K562 (cell line): ENCODE measurements around the gene SOWAHD. TPM values are rescaled to one million over a fixed set of nuclear protein-coding genes. Genes with fewer than 3 reads are reported as not detected.

Experiments used
- ASH1L ChIP-seq: fragments of 450-650 bp; IDR thresholded peaks from 2 replicates; pipeline ENCODE4 v1.6.1; 2018; ENCODE audit warnings: borderline replicate concordance, mild to moderate bottlenecking, low read depth; ENCODE audit not compliant: partially characterized antibody
- ATF1 ChIP-seq, 2 experiments: fragments of 450-650 bp in 1 of 2; IDR thresholded peaks; 2 replicates each; pipeline ENCODE4 v1.6.1; 2016; ENCODE audit warnings: missing compliant biosample characterization in 1 of 2, missing genetic modification characterization in 1 of 2
- GATAD2B ChIP-seq: fragments of 450-650 bp; IDR thresholded peaks from 2 replicates; pipeline ENCODE4 v1.6.1; 2017; ENCODE audit warnings: mild to moderate bottlenecking, borderline replicate concordance
- HNRNPL ChIP-seq: fragments of 200-400 bp; formaldehyde crosslinking; IDR thresholded peaks from 2 replicates; pipeline ENCODE4 v1.6.1; 2017; ENCODE audit warnings: low read depth, mild to moderate bottlenecking, low read length
- HOXB6 ChIP-seq: fragments of 250-450 bp; sonication (Bioruptor Pico); IDR thresholded peaks from 2 replicates; pipeline ENCODE4 v1.5.1; 2022; ENCODE audit warnings: mild to moderate bottlenecking, borderline replicate concordance
- KAT8 ChIP-seq: fragments of 450-650 bp; IDR thresholded peaks from 2 replicates; pipeline ENCODE4 v1.6.1; 2016; ENCODE audit warnings: low read depth, mild to moderate bottlenecking
- KLF1 ChIP-seq: fragments of 450-650 bp; IDR thresholded peaks from 2 replicates; pipeline ENCODE4 v1.6.1; 2016; ENCODE audit warnings: missing genetic modification characterization, missing compliant biosample characterization
- PHF21A ChIP-seq: fragments of 450-650 bp; IDR thresholded peaks from 2 replicates; pipeline ENCODE4 v1.6.1; 2017; ENCODE audit warnings: low read depth, borderline replicate concordance
- SP2 ChIP-seq: IDR thresholded peaks from 2 replicates; pipeline ENCODE4 v1.6.1; 2011; ENCODE audit warnings: mild to moderate bottlenecking, low read depth, low read length, moderate library complexity; ENCODE audit not compliant: poor library complexity, severe bottlenecking; ENCODE audit errors: extremely low read depth
- SRSF7 ChIP-seq: fragments of 200-400 bp; formaldehyde crosslinking; optimal IDR thresholded peaks from 2 replicates; pipeline ENCODE3; 2017; ENCODE audit warnings: mild to moderate bottlenecking, low read depth, low read length
- TARDBP ChIP-seq: fragments of 450-650 bp; IDR thresholded peaks from 2 replicates; pipeline ENCODE4 v1.6.1; 2016
- ZNF143 ChIP-seq: sonication (generic); formaldehyde crosslinking; IDR thresholded peaks from 2 replicates; pipeline ENCODE4 v1.9.0; 2022; ENCODE audit warnings: mild to moderate bottlenecking, missing genetic modification reagents
- ZNF280B ChIP-seq: fragments of 250-450 bp; sonication (Bioruptor Pico); IDR thresholded peaks from 2 replicates; pipeline ENCODE4 v1.5.1; 2021; ENCODE audit warnings: mild to moderate bottlenecking
- ZNF282 ChIP-seq: sonication (generic); formaldehyde crosslinking; IDR thresholded peaks from 2 replicates; pipeline ENCODE4 v1.8.1; 2023; ENCODE audit warnings: missing genetic modification reagents
- ZNF695 ChIP-seq: fragments of 450-650 bp; formaldehyde crosslinking; IDR thresholded peaks from 2 replicates; pipeline ENCODE4 v1.4.0; 2020; ENCODE audit warnings: mild to moderate bottlenecking, moderate library complexity
- ZNF780A ChIP-seq: fragments of 250-450 bp; sonication (Bioruptor Pico); IDR thresholded peaks from 2 replicates; pipeline ENCODE4 v1.5.0; 2021; ENCODE audit warnings: mild to moderate bottlenecking
- polyA plus RNA-seq, 8 experiments: library from polyadenylated mRNA; depleted of rRNA in 4 of 8; stranded (reverse) in 5 of 8; unstranded in 3 of 8; fragments of >200 nt; fragmentation: Nextera tagmentation in 2 of 8; fragmentation: Illumina TruSeq in 1 of 8; extraction: Ambion mirVana in 2 of 8; extraction: Trizol in 1 of 8; gene quantifications; 2 replicates each; pipeline versions ENCODE4 v1.2.1 to v1.2.3, GENCODE V29; 2011 to 2014; ENCODE audit warnings: inconsistent platforms in 1 of 8, missing spikeins in 1 of 8
- total RNA-seq, 7 experiments: library from RNA; depleted of rRNA in 6 of 7; stranded (reverse); fragments of >200 nt in 6 of 7; fragmentation: Illumina TruSeq in 2 of 7; extraction: Trizol in 2 of 7; gene quantifications; 2 replicates each; pipeline versions ENCODE4 v1.2.1 to v1.2.3, GENCODE V29; 2011 to 2021; ENCODE audit warnings: low replicate concordance in 1 of 7
- TF ChIP-seq, protein P1 (sequence below): sonication (generic); formaldehyde crosslinking; IDR thresholded peaks from 2 replicates; pipeline ENCODE4 v1.8.0; 2022; ENCODE audit warnings: missing genetic modification reagents, mild to moderate bottlenecking, borderline replicate concordance
- TF ChIP-seq, protein P2 (sequence below), 3 experiments: fragments of 200-800 bp in 1 of 3; fragments of 250-450 bp in 1 of 3; fragments of 450-650 bp in 1 of 3; sonication (Bioruptor Pico) in 1 of 3; sonication (Bioruptor generic) in 1 of 3; formaldehyde crosslinking in 1 of 3; IDR thresholded peaks; 2 replicates each; pipeline versions ENCODE4 v1.6.1 to v1.8.0; 2016 to 2022; ENCODE audit warnings: mild to moderate bottlenecking in 2 of 3, missing genetic modification characterization in 2 of 3, missing compliant biosample characterization in 1 of 3, moderate library complexity in 1 of 3

Gene SOWAHD
- total and polyA plus RNA-seq, 9 of the 15 experiments (the other 6 are each of a cell fraction or from before 2014, with no cell fraction given): 0.13 to 0.29 TPM; not detected in 7

- TF ChIP-seq ZNF280B (CRISPR knock-in tag) (no peak), ZNF143 (CRISPR knock-in tag) (no peak), KAT8 (no peak), PHF21A (no peak), HNRNPL (no peak), TARDBP (no peak), KLF1 (tag) (no peak), ZNF282 (CRISPR knock-in tag) (no peak), ZNF780A (no peak), SP2 (no peak), SRSF7 (no peak), ZNF695 (CRISPR knock-in tag) (no peak), ATF1 (CRISPR knock-in tag; IDR thresholded peaks at IDR 0.05) (no peak), ATF1 (tag; IDR thresholded peaks at IDR 0.05) (0 out of 2 replicates have a peak, but pooled peaks have one; percentile 12), ASH1L (no peak), HOXB6 (CRISPR knock-in tag) (no peak), GATAD2B (no peak)
- TF ChIP-seq, protein P1, sequence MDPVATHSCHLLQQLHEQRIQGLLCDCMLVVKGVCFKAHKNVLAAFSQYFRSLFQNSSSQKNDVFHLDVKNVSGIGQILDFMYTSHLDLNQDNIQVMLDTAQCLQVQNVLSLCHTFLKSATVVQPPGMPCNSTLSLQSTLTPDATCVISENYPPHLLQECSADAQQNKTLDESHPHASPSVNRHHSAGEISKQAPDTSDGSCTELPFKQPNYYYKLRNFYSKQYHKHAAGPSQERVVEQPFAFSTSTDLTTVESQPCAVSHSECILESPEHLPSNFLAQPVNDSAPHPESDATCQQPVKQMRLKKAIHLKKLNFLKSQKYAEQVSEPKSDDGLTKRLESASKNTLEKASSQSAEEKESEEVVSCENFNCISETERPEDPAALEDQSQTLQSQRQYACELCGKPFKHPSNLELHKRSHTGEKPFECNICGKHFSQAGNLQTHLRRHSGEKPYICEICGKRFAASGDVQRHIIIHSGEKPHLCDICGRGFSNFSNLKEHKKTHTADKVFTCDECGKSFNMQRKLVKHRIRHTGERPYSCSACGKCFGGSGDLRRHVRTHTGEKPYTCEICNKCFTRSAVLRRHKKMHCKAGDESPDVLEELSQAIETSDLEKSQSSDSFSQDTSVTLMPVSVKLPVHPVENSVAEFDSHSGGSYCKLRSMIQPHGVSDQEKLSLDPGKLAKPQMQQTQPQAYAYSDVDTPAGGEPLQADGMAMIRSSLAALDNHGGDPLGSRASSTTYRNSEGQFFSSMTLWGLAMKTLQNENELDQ (CRISPR knock-in tag): no peak
- TF ChIP-seq, protein P2, sequence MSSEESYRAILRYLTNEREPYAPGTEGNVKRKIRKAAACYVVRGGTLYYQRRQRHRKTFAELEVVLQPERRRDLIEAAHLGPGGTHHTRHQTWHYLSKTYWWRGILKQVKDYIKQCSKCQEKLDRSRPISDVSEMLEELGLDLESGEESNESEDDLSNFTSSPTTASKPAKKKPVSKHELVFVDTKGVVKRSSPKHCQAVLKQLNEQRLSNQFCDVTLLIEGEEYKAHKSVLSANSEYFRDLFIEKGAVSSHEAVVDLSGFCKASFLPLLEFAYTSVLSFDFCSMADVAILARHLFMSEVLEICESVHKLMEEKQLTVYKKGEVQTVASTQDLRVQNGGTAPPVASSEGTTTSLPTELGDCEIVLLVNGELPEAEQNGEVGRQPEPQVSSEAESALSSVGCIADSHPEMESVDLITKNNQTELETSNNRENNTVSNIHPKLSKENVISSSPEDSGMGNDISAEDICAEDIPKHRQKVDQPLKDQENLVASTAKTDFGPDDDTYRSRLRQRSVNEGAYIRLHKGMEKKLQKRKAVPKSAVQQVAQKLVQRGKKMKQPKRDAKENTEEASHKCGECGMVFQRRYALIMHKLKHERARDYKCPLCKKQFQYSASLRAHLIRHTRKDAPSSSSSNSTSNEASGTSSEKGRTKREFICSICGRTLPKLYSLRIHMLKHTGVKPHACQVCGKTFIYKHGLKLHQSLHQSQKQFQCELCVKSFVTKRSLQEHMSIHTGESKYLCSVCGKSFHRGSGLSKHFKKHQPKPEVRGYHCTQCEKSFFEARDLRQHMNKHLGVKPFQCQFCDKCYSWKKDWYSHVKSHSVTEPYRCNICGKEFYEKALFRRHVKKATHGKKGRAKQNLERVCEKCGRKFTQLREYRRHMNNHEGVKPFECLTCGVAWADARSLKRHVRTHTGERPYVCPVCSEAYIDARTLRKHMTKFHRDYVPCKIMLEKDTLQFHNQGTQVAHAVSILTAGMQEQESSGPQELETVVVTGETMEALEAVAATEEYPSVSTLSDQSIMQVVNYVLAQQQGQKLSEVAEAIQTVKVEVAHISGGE (CRISPR knock-in tag; IDR thresholded peaks at IDR 0.05): no peak
These were observed 28.8 kb upstream of the SOWAHD start (continued) for GRCh38 chrX:119729408-119730201.
